ENCODE results near the gene POU3F1.
A peak's percentile ranks its signal among the peaks of the same experiment; 100 is the strongest.

Gene POU3F1

GRCh38 chr1:38055398-38055797 is 8.8 kb upstream of the POU3F1 start:
- Histone ChIP-seq H3K4ac (ENCODE audit: low read length) (no peak overlapping the region), H3K23ac (ENCODE audit: low read depth, low read length, poor library complexity) (no peak overlapping the region), H2AFZ (ENCODE audit: low read length) (no peak overlapping the region), H3K9me3 (replicated peaks in 1 of 2; ENCODE audit: control insufficient read depth in 2 of 2, insufficient read depth in 1 of 2, low read depth in 1 of 2, low read length in 2 of 2) (no peaks in the 10 kb centered on the region), H3K27me3 (ENCODE audit: control insufficient read depth in 3 of 3, insufficient read depth in 3 of 3, low read depth in 1 of 3, low read length in 3 of 3) (no peaks in the 10 kb centered on the region), H3K4me3 (ENCODE audit: low read length in 2 of 2) (no peak overlapping the region), H3K36me3 (replicated peaks in 1 of 2; ENCODE audit: control insufficient read depth in 2 of 2, insufficient read depth in 2 of 2, low read length in 2 of 2) (peaks cover 0 to 16% of the 10 kb centered on the region in 2 donors), H2BK5ac (ENCODE audit: low read length) (no peak overlapping the region), H3K27ac (replicated peaks; ENCODE audit: low read length) (no peak overlapping the region), H2BK12ac (ENCODE audit: low read length) (no peak overlapping the region), H3K18ac (ENCODE audit: low read length) (no peak overlapping the region), H3K4me2 (ENCODE audit: insufficient read depth, low read length, poor library complexity, severe bottlenecking) (no peak overlapping the region), H3K79me1 (ENCODE audit: low read depth, low read length) (peaks cover 3% of the 10 kb centered on the region), H4K8ac (ENCODE audit: low read depth, low read length) (no peak overlapping the region), H2AK5ac (ENCODE audit: low read depth, low read length) (no peak overlapping the region), H2BK15ac (ENCODE audit: low read length) (no peak overlapping the region), H3K4me1 (ENCODE audit: control insufficient read depth in 2 of 2, insufficient read depth in 1 of 2, low read depth in 1 of 2, low read length in 2 of 2) (peaks cover 18 to 32% of the 10 kb centered on the region in 2 donors), H3K14ac (ENCODE audit: low read length) (no peak overlapping the region), H2BK120ac (ENCODE audit: low read depth, low read length) (no peak overlapping the region), H3K9ac (ENCODE audit: low read depth, low read length, poor library complexity) (no peak overlapping the region), H4K91ac (ENCODE audit: low read depth, low read length, poor library complexity) (no peak overlapping the region)
- DNase-seq (ENCODE audit: low spot score), result no peak
- WGBS, 2 donors (ENCODE audit: extremely low coverage in 2 of 2, insufficient read length in 2 of 2, insufficient replicate concordance in 1 of 2), result no CpG with 5 or more reads among the region's 3 CpGs

- H2BK120ac ChIP-seq (ENCODE audit: low read depth, low read length), result no peak overlapping the region
- H4K8ac ChIP-seq (ENCODE audit: low read depth, low read length), result no peak overlapping the region
- no peak overlapping the region for H4K91ac ChIP-seq (ENCODE audit: low read depth, low read length, poor library complexity)
- peaks cover 30 to 47% of the 10 kb centered on the region in 2 donors for H3K4me1 ChIP-seq (ENCODE audit: control insufficient read depth in 2 of 2, insufficient read depth in 1 of 2, low read depth in 1 of 2, low read length in 2 of 2)
- WGBS, 2 donors (ENCODE audit: extremely low coverage in 2 of 2, insufficient read length in 2 of 2, insufficient replicate concordance in 1 of 2), result no CpG with 5 or more reads among the region's 7 CpGs
- no peak overlapping the region for H3K4me2 ChIP-seq (ENCODE audit: insufficient read depth, low read length, poor library complexity, severe bottlenecking)
- no peak overlapping the region for H3K4ac ChIP-seq (ENCODE audit: low read length)
- H3K18ac ChIP-seq (ENCODE audit: low read length), result no peak overlapping the region
- H2BK12ac ChIP-seq (ENCODE audit: low read length), result no peak overlapping the region
- H3K27me3 ChIP-seq (ENCODE audit: control insufficient read depth in 3 of 3, insufficient read depth in 3 of 3, low read depth in 1 of 3, low read length in 3 of 3), result no peaks in the 10 kb centered on the region
- no peak overlapping the region for H2AK5ac ChIP-seq (ENCODE audit: low read depth, low read length)
- H3K4me3 ChIP-seq (ENCODE audit: low read length in 2 of 2), result no peak overlapping the region
- H3K23ac ChIP-seq (ENCODE audit: low read depth, low read length, poor library complexity), result no peak overlapping the region
- no peak overlapping the region for H2BK5ac ChIP-seq (ENCODE audit: low read length)
- peaks cover 5% of the 10 kb centered on the region for H3K79me1 ChIP-seq (ENCODE audit: low read depth, low read length)
- H3K9ac ChIP-seq (ENCODE audit: low read depth, low read length, poor library complexity), result no peak overlapping the region
- no peak overlapping the region for H2BK15ac ChIP-seq (ENCODE audit: low read length)
- no peak overlapping the region for H3K14ac ChIP-seq (ENCODE audit: low read length)
- H3K27ac ChIP-seq (replicated peaks; ENCODE audit: low read length), result no peak overlapping the region
- DNase-seq (ENCODE audit: low spot score), result no peak
- peaks cover 0 to 19% of the 10 kb centered on the region in 2 donors for H3K36me3 ChIP-seq (replicated peaks in 1 of 2; ENCODE audit: control insufficient read depth in 2 of 2, insufficient read depth in 2 of 2, low read length in 2 of 2)
- H3K9me3 ChIP-seq (replicated peaks in 1 of 2; ENCODE audit: control insufficient read depth in 2 of 2, insufficient read depth in 1 of 2, low read depth in 1 of 2, low read length in 2 of 2), result no peaks in the 10 kb centered on the region
- H2AFZ ChIP-seq (ENCODE audit: low read length), result no peak overlapping the region
Measured at GRCh38 chr1:38053416-38054091, 7.0 kb upstream of the POU3F1 start.

GRCh38 chr1:38052750-38053415 is 6.3 kb upstream of the POU3F1 start:
- no peak overlapping the region for H3K4ac ChIP-seq (ENCODE audit: low read length)
- H2BK12ac ChIP-seq (ENCODE audit: low read length), result no peak overlapping the region
- H3K14ac ChIP-seq (ENCODE audit: low read length), result no peak overlapping the region
- no peak overlapping the region for H2BK5ac ChIP-seq (ENCODE audit: low read length)
- H3K18ac ChIP-seq (ENCODE audit: low read length), result no peak overlapping the region
- peaks cover 5% of the 10 kb centered on the region for H3K79me1 ChIP-seq (ENCODE audit: low read depth, low read length)
- no peak overlapping the region for H2BK15ac ChIP-seq (ENCODE audit: low read length)
- no peak overlapping the region for H3K27ac ChIP-seq (replicated peaks; ENCODE audit: low read length)
- H3K23ac ChIP-seq (ENCODE audit: low read depth, low read length, poor library complexity), result no peak overlapping the region
- H3K4me1 ChIP-seq (ENCODE audit: control insufficient read depth in 2 of 2, insufficient read depth in 1 of 2, low read depth in 1 of 2, low read length in 2 of 2), result peaks cover 35 to 51% of the 10 kb centered on the region in 2 donors
- H2BK120ac ChIP-seq (ENCODE audit: low read depth, low read length), result no peak overlapping the region
- peaks cover 0 to 18% of the 10 kb centered on the region in 2 donors for H3K36me3 ChIP-seq (replicated peaks in 1 of 2; ENCODE audit: control insufficient read depth in 2 of 2, insufficient read depth in 2 of 2, low read length in 2 of 2)
- WGBS, 2 donors (ENCODE audit: extremely low coverage in 2 of 2, insufficient read length in 2 of 2, insufficient replicate concordance in 1 of 2), result no CpG with 5 or more reads among the region's 3 CpGs
- no peak overlapping the region for H3K9ac ChIP-seq (ENCODE audit: low read depth, low read length, poor library complexity)
- no peaks in the 10 kb centered on the region for H3K9me3 ChIP-seq (replicated peaks in 1 of 2; ENCODE audit: control insufficient read depth in 2 of 2, insufficient read depth in 1 of 2, low read depth in 1 of 2, low read length in 2 of 2)
- no peaks in the 10 kb centered on the region for H3K27me3 ChIP-seq (ENCODE audit: control insufficient read depth in 3 of 3, insufficient read depth in 3 of 3, low read depth in 1 of 3, low read length in 3 of 3)
- no peak overlapping the region for H2AFZ ChIP-seq (ENCODE audit: low read length)
- no peak for DNase-seq (ENCODE audit: low spot score)
- no peak overlapping the region for H2AK5ac ChIP-seq (ENCODE audit: low read depth, low read length)
- no peak overlapping the region for H4K8ac ChIP-seq (ENCODE audit: low read depth, low read length)
- no peak overlapping the region for H3K4me2 ChIP-seq (ENCODE audit: insufficient read depth, low read length, poor library complexity, severe bottlenecking)
- no peak overlapping the region for H3K4me3 ChIP-seq (ENCODE audit: low read length in 2 of 2)
- no peak overlapping the region for H4K91ac ChIP-seq (ENCODE audit: low read depth, low read length, poor library complexity)

GRCh38 chr1:38051079-38051543 is 4.5 kb upstream of the POU3F1 start:
- H3K4me1 ChIP-seq (ENCODE audit: control insufficient read depth in 2 of 2, insufficient read depth in 1 of 2, low read depth in 1 of 2, low read length in 2 of 2), result peaks cover 37 to 51% of the 10 kb centered on the region in 2 donors
- H3K4me3 ChIP-seq (ENCODE audit: low read length in 2 of 2), result no peak overlapping the region
- H4K8ac ChIP-seq (ENCODE audit: low read depth, low read length), result no peak overlapping the region
- H2AFZ ChIP-seq (ENCODE audit: low read length), result no peak overlapping the region
- no CpG with 5 or more reads among the region's 9 CpGs for whole genome bisulfite sequencing, 2 donors (ENCODE audit: extremely low coverage in 2 of 2, insufficient read length in 2 of 2, insufficient replicate concordance in 1 of 2)
- peak overlapping the region; percentile 86 for H3K18ac ChIP-seq (ENCODE audit: low read length)
- no peak overlapping the region for H3K27ac ChIP-seq (replicated peaks; ENCODE audit: low read length)
- no peak overlapping the region for H3K4ac ChIP-seq (ENCODE audit: low read length)
- peak overlapping the region; percentile 1 for H2AK5ac ChIP-seq (ENCODE audit: low read depth, low read length)
- peak overlapping the region; percentile 26 for H2BK5ac ChIP-seq (ENCODE audit: low read length)
- H3K14ac ChIP-seq (ENCODE audit: low read length), result no peak overlapping the region
- H3K79me1 ChIP-seq (ENCODE audit: low read depth, low read length), result peaks cover 9% of the 10 kb centered on the region
- H3K36me3 ChIP-seq (replicated peaks in 1 of 2; ENCODE audit: control insufficient read depth in 2 of 2, insufficient read depth in 2 of 2, low read length in 2 of 2), result peaks cover 0 to 16% of the 10 kb centered on the region in 2 donors
- no peak overlapping the region for H2BK120ac ChIP-seq (ENCODE audit: low read depth, low read length)
- peak overlapping the region; percentile 89 for H2BK15ac ChIP-seq (ENCODE audit: low read length)
- H3K23ac ChIP-seq (ENCODE audit: low read depth, low read length, poor library complexity), result no peak overlapping the region
- H3K9me3 ChIP-seq (replicated peaks in 1 of 2; ENCODE audit: control insufficient read depth in 2 of 2, insufficient read depth in 1 of 2, low read depth in 1 of 2, low read length in 2 of 2), result no peaks in the 10 kb centered on the region
- peak overlapping the region; percentile 21 for H3K4me2 ChIP-seq (ENCODE audit: insufficient read depth, low read length, poor library complexity, severe bottlenecking)
- no peaks in the 10 kb centered on the region for H3K27me3 ChIP-seq (ENCODE audit: control insufficient read depth in 3 of 3, insufficient read depth in 3 of 3, low read depth in 1 of 3, low read length in 3 of 3)
- no peak overlapping the region for H2BK12ac ChIP-seq (ENCODE audit: low read length)
- no peak for DNase-seq (ENCODE audit: low spot score)
- H3K9ac ChIP-seq (ENCODE audit: low read depth, low read length, poor library complexity), result no peak overlapping the region
- no peak overlapping the region for H4K91ac ChIP-seq (ENCODE audit: low read depth, low read length, poor library complexity)
